Measurements from ENCODE around the gene TSKU. TPM values are rescaled to one million over a fixed set of nuclear protein-coding genes. Genes with fewer than 3 reads are reported as not detected.

The TSKU gene
- total RNA-seq, 1 donor from 2014 or later: 121 TPM

GRCh38 chr11:76831686-76832310 lies 48.6 kb downstream of the TSKU start:
- Histone ChIP-seq H3K27ac (no peak overlapping the region), H3K36me3 (no peaks in the 10 kb centered on the region), H3K27me3 (no peaks in the 10 kb centered on the region), H3K4me3 (no peak overlapping the region), H3K4me1 (no peaks in the 10 kb centered on the region), H3K9me3 (no peaks in the 10 kb centered on the region)
- DNase-seq (ENCODE audit: low spot score in 2 of 2): no peak
- intact Hi-C loops (cut with DNase I): no loop called here
- TF ChIP-seq, protein P1, sequence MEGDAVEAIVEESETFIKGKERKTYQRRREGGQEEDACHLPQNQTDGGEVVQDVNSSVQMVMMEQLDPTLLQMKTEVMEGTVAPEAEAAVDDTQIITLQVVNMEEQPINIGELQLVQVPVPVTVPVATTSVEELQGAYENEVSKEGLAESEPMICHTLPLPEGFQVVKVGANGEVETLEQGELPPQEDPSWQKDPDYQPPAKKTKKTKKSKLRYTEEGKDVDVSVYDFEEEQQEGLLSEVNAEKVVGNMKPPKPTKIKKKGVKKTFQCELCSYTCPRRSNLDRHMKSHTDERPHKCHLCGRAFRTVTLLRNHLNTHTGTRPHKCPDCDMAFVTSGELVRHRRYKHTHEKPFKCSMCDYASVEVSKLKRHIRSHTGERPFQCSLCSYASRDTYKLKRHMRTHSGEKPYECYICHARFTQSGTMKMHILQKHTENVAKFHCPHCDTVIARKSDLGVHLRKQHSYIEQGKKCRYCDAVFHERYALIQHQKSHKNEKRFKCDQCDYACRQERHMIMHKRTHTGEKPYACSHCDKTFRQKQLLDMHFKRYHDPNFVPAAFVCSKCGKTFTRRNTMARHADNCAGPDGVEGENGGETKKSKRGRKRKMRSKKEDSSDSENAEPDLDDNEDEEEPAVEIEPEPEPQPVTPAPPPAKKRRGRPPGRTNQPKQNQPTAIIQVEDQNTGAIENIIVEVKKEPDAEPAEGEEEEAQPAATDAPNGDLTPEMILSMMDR (IDR thresholded peaks at IDR 0.05): no peak

DNA sequence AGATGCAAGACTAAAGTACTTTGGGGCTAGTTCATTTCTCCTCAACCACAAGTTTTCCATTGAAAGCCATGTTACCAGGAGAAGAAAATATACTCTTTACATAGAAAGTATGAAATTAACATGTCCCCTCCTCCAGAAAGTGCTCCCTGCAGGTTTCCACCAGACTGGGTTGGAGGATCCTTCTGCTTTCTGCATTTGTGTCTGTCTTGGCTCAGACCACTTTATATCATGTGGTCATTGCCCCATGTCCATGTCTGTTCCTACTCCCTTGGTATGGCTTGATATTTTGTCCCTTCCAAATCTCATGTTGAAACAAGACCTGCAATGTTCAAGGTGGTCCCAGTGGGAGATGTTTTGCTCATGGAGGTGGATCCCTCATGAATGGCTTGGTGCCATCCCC lies 49.2 kb downstream of the TSKU start:
- TF ChIP-seq, protein P1 (IDR thresholded peaks at IDR 0.05): no peak
- no peak overlapping the region for H3K4me3 ChIP-seq
- H3K27me3 ChIP-seq: no peaks in the 10 kb centered on the region
- no peak for DNase-seq (ENCODE audit: low spot score in 2 of 2)
- no peaks in the 10 kb centered on the region for H3K36me3 ChIP-seq
- no peaks in the 10 kb centered on the region for H3K9me3 ChIP-seq
- no peaks in the 10 kb centered on the region for H3K4me1 ChIP-seq
- no peak overlapping the region for H3K27ac ChIP-seq
- intact Hi-C loops (cut with DNase I): no loop called here

- intact Hi-C loops (cut with DNase I): no loop called here
- Histone ChIP-seq H3K27me3 (no peaks in the 10 kb centered on the region), H3K36me3 (no peaks in the 10 kb centered on the region), H3K4me1 (no peaks in the 10 kb centered on the region), H3K9me3 (no peaks in the 10 kb centered on the region), H3K4me3 (no peak overlapping the region), H3K27ac (no peak overlapping the region)
- no peak for DNase-seq (ENCODE audit: low spot score in 2 of 2)
- TF ChIP-seq, protein P1 (IDR thresholded peaks at IDR 0.05): no peak
Observed at GRCh38 chr11:76834151-76834550, 51.0 kb downstream of the TSKU start.

GRCh38 chr11:76835036-76835435 lies 51.9 kb downstream of the TSKU start:
- Histone ChIP-seq H3K36me3 (no peaks in the 10 kb centered on the region), H3K4me1 (no peaks in the 10 kb centered on the region), H3K27me3 (no peaks in the 10 kb centered on the region), H3K9me3 (no peaks in the 10 kb centered on the region), H3K4me3 (no peak overlapping the region), H3K27ac (no peak overlapping the region)
- DNase-seq (ENCODE audit: low spot score in 2 of 2): no peak
- intact Hi-C loops (cut with DNase I): no loop called here
- TF ChIP-seq, protein P1 (IDR thresholded peaks at IDR 0.05): no peak

DNA sequence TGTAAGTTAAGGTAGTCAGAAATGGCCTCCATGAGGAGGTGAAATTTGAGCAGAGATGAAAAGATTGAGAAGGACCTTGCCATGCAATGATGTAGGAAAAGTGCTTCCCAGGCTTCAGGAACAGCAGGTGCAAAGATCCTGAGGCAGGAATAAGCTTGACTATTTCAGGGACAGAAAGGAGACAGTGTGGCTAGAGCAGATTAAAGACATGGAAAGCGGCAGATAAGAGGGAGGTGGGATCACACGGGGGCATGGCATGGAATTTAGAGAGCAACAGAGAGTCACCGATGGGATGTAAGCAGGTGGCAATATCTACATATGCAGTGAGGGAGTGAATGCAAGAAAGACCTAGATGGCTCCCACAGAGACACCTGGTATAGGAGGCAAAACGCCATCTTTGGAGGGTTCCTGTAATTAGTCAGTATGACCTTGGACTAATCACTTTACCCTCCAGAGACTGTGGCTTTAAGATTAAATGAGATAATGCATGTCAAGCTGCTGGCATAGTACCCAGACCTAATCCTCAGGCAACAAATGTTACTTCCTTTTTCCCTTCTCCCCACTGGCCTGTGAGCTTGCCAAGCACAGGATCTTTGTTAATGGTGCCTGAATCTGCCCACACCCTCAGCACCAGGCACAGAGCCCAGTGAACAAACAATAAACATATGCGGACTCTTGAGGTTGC lies 52.9 kb downstream of the TSKU start:
- Histone ChIP-seq H3K4me3 (no peak overlapping the region), H3K9me3 (no peaks in the 10 kb centered on the region), H3K27ac (no peak overlapping the region), H3K36me3 (no peaks in the 10 kb centered on the region), H3K4me1 (no peaks in the 10 kb centered on the region), H3K27me3 (no peaks in the 10 kb centered on the region)
- intact Hi-C loops (cut with DNase I): no loop called here
- no peak for DNase-seq (ENCODE audit: low spot score in 2 of 2)
- TF ChIP-seq, protein P1 (IDR thresholded peaks at IDR 0.05): no peak
